Central memory CD8-positive, alpha-beta T cell (primary cell): Measurements from ENCODE around the gene HCFC1R1.
A peak's percentile ranks its signal among the peaks of the same experiment; 100 is the strongest.

Experiments used
- ATAC-seq: fragments of 150-1000 bp; cut with Tn5 transposase; replicated peaks from 2 replicates; pipeline ENCODE4 v1.10.0; 2022; ENCODE audit warnings: mild to moderate bottlenecking, moderate FRiP score, moderate number of reproducible peaks; ENCODE audit not compliant: poor library complexity, severe bottlenecking; ENCODE audit errors: extremely low read depth
- DNase-seq, 2 donors: peaks; one replicate each; pipeline ENCODE4 v3.0.0; 2021; ENCODE audit warnings: low spot score in 2 of 2
- H3K27ac Mint-ChIP-seq: one replicate; pipeline ENCODE4 v1.8.0; 2022; ENCODE audit warnings: low read depth, mild to moderate bottlenecking, moderate library complexity, mixed read lengths
- H3K27me3 Mint-ChIP-seq: one replicate; pipeline ENCODE4 v1.8.0; 2022; ENCODE audit warnings: mixed read lengths
- H3K36me3 Mint-ChIP-seq: one replicate; pipeline ENCODE4 v1.8.0; 2022; ENCODE audit warnings: mild to moderate bottlenecking, moderate library complexity, mixed read lengths; ENCODE audit not compliant: insufficient read depth
- H3K4me1 Mint-ChIP-seq: one replicate; pipeline ENCODE4 v1.8.0; 2022; ENCODE audit warnings: mixed read lengths
- H3K4me3 Mint-ChIP-seq: one replicate; pipeline ENCODE4 v1.8.0; 2022; ENCODE audit warnings: mild to moderate bottlenecking, moderate library complexity, mixed read lengths
- H3K9me3 Mint-ChIP-seq: one replicate; pipeline ENCODE4 v1.8.0; 2022; ENCODE audit warnings: mixed read lengths

HCFC1R1 gene

GRCh38 chr16:2990891-2991290 lies 32.9 kb downstream of the HCFC1R1 start:
- H3K4me1 Mint-ChIP-seq, result no peaks in the 10 kb centered on the region
- H3K27me3 Mint-ChIP-seq, result no peaks in the 10 kb centered on the region
- H3K27ac Mint-ChIP-seq, result no peak overlapping the region
- peaks cover 2% of the 10 kb centered on the region for H3K36me3 Mint-ChIP-seq
- no peak overlapping the region for H3K4me3 Mint-ChIP-seq
- H3K9me3 Mint-ChIP-seq, result no peaks in the 10 kb centered on the region
- DNase-seq, result no peak
- ATAC-seq, result no peak

- DNase-seq (no peak), ATAC-seq (no peak)
- H3K4me3 Mint-ChIP-seq, result no peak overlapping the region
- no peaks in the 10 kb centered on the region for H3K9me3 Mint-ChIP-seq
- no peak overlapping the region for H3K27ac Mint-ChIP-seq
- no peaks in the 10 kb centered on the region for H3K4me1 Mint-ChIP-seq
- H3K27me3 Mint-ChIP-seq, result no peaks in the 10 kb centered on the region
- peaks cover 2% of the 10 kb centered on the region for H3K36me3 Mint-ChIP-seq
Observed at GRCh38 chr16:2988590-2989099, 35.1 kb downstream of the HCFC1R1 start.

GRCh38 chr16:2987833-2988232 lies 35.9 kb downstream of the HCFC1R1 start:
- H3K4me1 Mint-ChIP-seq, result no peaks in the 10 kb centered on the region
- H3K27ac Mint-ChIP-seq, result no peak overlapping the region
- H3K9me3 Mint-ChIP-seq, result no peaks in the 10 kb centered on the region
- ATAC-seq (no peak), DNase-seq (no peak)
- H3K36me3 Mint-ChIP-seq, result peaks cover 2% of the 10 kb centered on the region
- H3K4me3 Mint-ChIP-seq, result no peak overlapping the region
- no peaks in the 10 kb centered on the region for H3K27me3 Mint-ChIP-seq

- Mint-ChIP-seq H3K36me3 (peaks cover 2% of the 10 kb centered on the region), H3K9me3 (no peaks in the 10 kb centered on the region), H3K27ac (no peak overlapping the region), H3K27me3 (no peaks in the 10 kb centered on the region), H3K4me1 (no peaks in the 10 kb centered on the region), H3K4me3 (no peak overlapping the region)
- ATAC-seq (no peak), DNase-seq (no peak)
Observed at GRCh38 chr16:2987286-2987685, 36.5 kb downstream of the HCFC1R1 start.

DNA sequence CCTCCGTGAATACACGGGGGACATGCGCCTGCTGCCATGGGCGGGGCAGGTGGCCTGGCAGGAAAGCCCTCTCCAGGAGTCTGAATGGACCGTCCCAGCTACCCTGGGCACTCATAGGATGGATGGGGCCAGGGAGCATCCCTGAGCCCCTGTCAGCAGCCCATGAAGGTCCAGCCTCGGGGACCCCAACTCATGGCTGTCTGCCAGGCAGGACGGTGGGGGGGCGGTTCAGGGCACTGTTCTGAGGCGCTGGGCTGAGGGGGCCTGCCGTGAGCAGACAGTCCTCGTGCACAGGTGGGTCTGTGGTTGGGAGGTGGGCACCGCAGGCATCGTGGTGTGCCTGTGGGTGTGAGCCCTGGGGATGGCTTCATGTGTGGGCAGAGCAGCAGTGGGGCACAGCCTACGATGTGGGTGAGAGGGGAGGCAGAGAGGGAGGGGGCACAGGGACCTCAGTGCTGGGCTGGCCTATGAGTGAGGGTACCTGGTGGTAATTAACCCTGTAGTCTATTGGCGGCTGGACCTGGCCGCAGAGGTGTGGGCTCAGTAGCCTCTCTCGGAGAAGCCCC lies 37.0 kb downstream of the HCFC1R1 start:
- H3K27me3 Mint-ChIP-seq, result no peaks in the 10 kb centered on the region
- no peak overlapping the region for H3K4me3 Mint-ChIP-seq
- ATAC-seq (no peak), DNase-seq (no peak)
- H3K36me3 Mint-ChIP-seq, result peaks cover 2% of the 10 kb centered on the region
- H3K4me1 Mint-ChIP-seq, result peaks cover 3% of the 10 kb centered on the region
- no peaks in the 10 kb centered on the region for H3K9me3 Mint-ChIP-seq
- no peak overlapping the region for H3K27ac Mint-ChIP-seq

GRCh38 chr16:2985893-2986355 lies 37.8 kb downstream of the HCFC1R1 start:
- no peaks in the 10 kb centered on the region for H3K9me3 Mint-ChIP-seq
- H3K4me1 Mint-ChIP-seq, result peaks cover 10% of the 10 kb centered on the region
- no peak for ATAC-seq
- H3K36me3 Mint-ChIP-seq, result peaks cover 8% of the 10 kb centered on the region
- H3K27ac Mint-ChIP-seq, result no peak overlapping the region
- no peak for DNase-seq
- no peaks in the 10 kb centered on the region for H3K27me3 Mint-ChIP-seq
- H3K4me3 Mint-ChIP-seq, result no peak overlapping the region

DNA sequence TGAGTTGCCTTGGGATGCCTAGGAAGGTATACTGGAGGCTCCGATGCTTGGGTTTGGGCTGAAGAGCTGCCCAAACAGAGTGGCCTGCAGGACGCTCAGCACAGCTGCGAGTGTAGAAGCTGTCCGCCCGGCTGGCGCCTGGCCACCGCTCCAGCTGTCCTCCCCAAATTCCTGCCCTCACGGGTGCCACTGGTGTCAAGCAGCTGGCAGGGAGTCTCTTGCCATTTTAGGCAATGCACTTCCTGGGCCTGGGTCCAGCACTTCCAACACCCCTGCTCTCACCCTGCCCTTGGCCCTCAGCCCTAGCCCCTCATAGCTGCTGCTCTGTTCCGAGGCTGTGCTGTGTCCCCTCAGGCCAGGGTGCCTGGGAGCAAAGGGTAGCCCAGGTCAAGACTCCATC lies 38.3 kb downstream of the HCFC1R1 start:
- DNase-seq (no peak), ATAC-seq (no peak)
- no peaks in the 10 kb centered on the region for H3K9me3 Mint-ChIP-seq
- H3K36me3 Mint-ChIP-seq, result peaks cover 11% of the 10 kb centered on the region
- H3K4me1 Mint-ChIP-seq, result peaks cover 10% of the 10 kb centered on the region
- no peak overlapping the region for H3K4me3 Mint-ChIP-seq
- H3K27me3 Mint-ChIP-seq, result no peaks in the 10 kb centered on the region
- no peak overlapping the region for H3K27ac Mint-ChIP-seq

- Mint-ChIP-seq H3K27ac (no peak overlapping the region), H3K4me1 (peaks cover 10% of the 10 kb centered on the region), H3K27me3 (no peaks in the 10 kb centered on the region), H3K4me3 (no peak overlapping the region), H3K36me3 (peaks cover 9% of the 10 kb centered on the region), H3K9me3 (no peaks in the 10 kb centered on the region)
- peak; percentile 34 for ATAC-seq
- DNase-seq, result no peak
Observed at GRCh38 chr16:2983706-2984136, 40.0 kb downstream of the HCFC1R1 start.

- ATAC-seq (no peak), DNase-seq (no peak)
- Mint-ChIP-seq H3K36me3 (peaks cover 9% of the 10 kb centered on the region), H3K9me3 (no peaks in the 10 kb centered on the region), H3K27me3 (no peaks in the 10 kb centered on the region), H3K4me1 (peaks cover 10% of the 10 kb centered on the region), H3K4me3 (peak overlapping the region; percentile 71), H3K27ac (no peak overlapping the region)
Observed at GRCh38 chr16:2982402-2982801, 41.3 kb downstream of the HCFC1R1 start.

DNA sequence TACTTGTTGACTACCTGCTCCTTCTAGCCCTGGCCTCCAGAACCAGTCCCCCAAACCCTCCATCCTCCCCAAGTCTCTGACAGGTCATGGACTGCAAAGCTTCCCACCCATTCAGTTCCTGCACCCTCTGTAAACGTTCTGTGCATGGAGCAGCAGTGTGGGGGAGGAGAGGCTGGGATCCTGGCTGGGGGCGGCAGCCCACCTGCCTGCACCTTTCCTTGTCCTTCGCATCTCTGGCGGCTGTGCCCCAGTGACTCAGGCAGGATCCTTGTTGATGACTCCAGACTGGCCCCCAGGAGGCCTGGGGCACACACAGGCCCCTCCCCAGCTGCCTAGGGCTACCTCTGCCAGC lies 41.9 kb downstream of the HCFC1R1 start:
- H3K36me3 Mint-ChIP-seq, result peaks cover 9% of the 10 kb centered on the region
- no peak for DNase-seq
- no peak for ATAC-seq
- peak overlapping the region; percentile 86 for H3K27ac Mint-ChIP-seq
- no peaks in the 10 kb centered on the region for H3K27me3 Mint-ChIP-seq
- H3K4me3 Mint-ChIP-seq, result peak overlapping the region; percentile 71
- peaks cover 10% of the 10 kb centered on the region for H3K4me1 Mint-ChIP-seq
- no peaks in the 10 kb centered on the region for H3K9me3 Mint-ChIP-seq

GRCh38 chr16:2981177-2981898 lies 42.4 kb downstream of the HCFC1R1 start:
- Mint-ChIP-seq H3K36me3 (peaks cover 9% of the 10 kb centered on the region), H3K4me3 (peak overlapping the region; percentile 71), H3K27me3 (no peaks in the 10 kb centered on the region), H3K9me3 (no peaks in the 10 kb centered on the region), H3K27ac (peak overlapping the region; percentile 86), H3K4me1 (peaks cover 10% of the 10 kb centered on the region)
- DNase-seq (no peak), ATAC-seq (no peak)

- Mint-ChIP-seq H3K4me3 (peak within 1 kb of the TSS; percentile 71), H3K27me3 (no peaks in the 10 kb centered on the region), H3K4me1 (peaks cover 10% of the 10 kb centered on the region), H3K27ac (peak within 1 kb of the TSS; percentile 86), H3K36me3 (peaks cover 9% of the 10 kb centered on the region), H3K9me3 (no peaks in the 10 kb centered on the region)
- ATAC-seq (peak; percentile 91), DNase-seq (peak; percentile 93 to 96)
Observed at GRCh38 chr16:2980227-2981176, 43.2 kb downstream of the HCFC1R1 start, which contains the start of gene PKMYT1. PKMYT1 (minus strand) TSS chr16:2980446; CDS start chr16:2979657, 789 bp downstream.
